ENCODE data around the gene NCKAP5.

The NCKAP5 gene

GRCh38 chr2:133568172-133568571, at the start of gene NCKAP5:
Gene NCKAP5 (minus strand): TSS chr2:133568463. CDS start chr2:133517526, 50,937 bp downstream.
- DNase-seq, result no peak

- no peak for DNase-seq
Observed at GRCh38 chr2:133609664-133610063, 41.4 kb upstream of the NCKAP5 start.

GRCh38 chr2:133608291-133608690, 40.0 kb upstream of the NCKAP5 start:
- no peak for DNase-seq

- no peak for DNase-seq
Observed at GRCh38 chr2:133607679-133608078, 39.4 kb upstream of the NCKAP5 start.

GRCh38 chr2:133606616-133607015, 38.4 kb upstream of the NCKAP5 start:
- DNase-seq, result no peak

GRCh38 chr2:133605766-133606137, 37.5 kb upstream of the NCKAP5 start:
- no peak for DNase-seq

GRCh38 chr2:133605011-133605765, 36.9 kb upstream of the NCKAP5 start:
- no peak for DNase-seq

- no peak for DNase-seq
Observed at GRCh38 chr2:133603109-133603508, 34.8 kb upstream of the NCKAP5 start.

GRCh38 chr2:133602538-133602937, 34.3 kb upstream of the NCKAP5 start:
- DNase-seq, result no peak

GRCh38 chr2:133600266-133600928, 32.1 kb upstream of the NCKAP5 start:
- DNase-seq, result no peak

GRCh38 chr2:133599811-133600210, 31.5 kb upstream of the NCKAP5 start:
- no peak for DNase-seq

GRCh38 chr2:133599211-133599803, 31.0 kb upstream of the NCKAP5 start:
- no peak for DNase-seq

GRCh38 chr2:133598769-133599168, 30.5 kb upstream of the NCKAP5 start:
- no peak for DNase-seq

- DNase-seq, result no peak
Observed at GRCh38 chr2:133596701-133597393, 28.6 kb upstream of the NCKAP5 start.

- no peak for DNase-seq
Observed at GRCh38 chr2:133591164-133591563, 22.9 kb upstream of the NCKAP5 start.

- no peak for DNase-seq
Observed at GRCh38 chr2:133589456-133589855, 21.2 kb upstream of the NCKAP5 start.

GRCh38 chr2:133588144-133588543, 19.9 kb upstream of the NCKAP5 start:
- DNase-seq, result no peak

- DNase-seq, result no peak
Observed at GRCh38 chr2:133586978-133587377, 18.7 kb upstream of the NCKAP5 start.

- no peak for DNase-seq
Observed at GRCh38 chr2:133581010-133581760, 12.9 kb upstream of the NCKAP5 start.

- no peak for DNase-seq
Observed at GRCh38 chr2:133579274-133579673, 11.0 kb upstream of the NCKAP5 start.

- no peak for DNase-seq
Observed at GRCh38 chr2:133576714-133577113, 8.5 kb upstream of the NCKAP5 start.

- no peak for DNase-seq
Observed at GRCh38 chr2:133574620-133575019, 6.4 kb upstream of the NCKAP5 start.

GRCh38 chr2:133574186-133574585, 5.9 kb upstream of the NCKAP5 start:
- no peak for DNase-seq
